Adrenal gland (tissue), 12 donors: Measurements from ENCODE around the gene CKS1B. TPM values are rescaled to one million over a fixed set of nuclear protein-coding genes. Genes with fewer than 3 reads are reported as not detected.

ENCODE experiments used
- DNase-seq, 7 donors: peaks; one replicate each; pipeline ENCODE4 v3.0.0-alpha.2; 2019 to 2020
- H3K27ac ChIP-seq, 5 donors: fragments of 200-600 bp; sonication (generic) in 4 of 5; 1 replicate in 3 of 5; 2 replicates in 2 of 5; pipeline versions ENCODE4 v1.5.1 to v1.8.0; 2016 to 2020; ENCODE audit warnings: mild to moderate bottlenecking in 1 of 5
- H3K27me3 ChIP-seq: fragments of 200-600 bp; 2 replicates; pipeline ENCODE4 v1.8.0; 2021
- H3K36me3 ChIP-seq, 2 donors: fragments of 200-600 bp; replicated peaks in 1 of 2; 1 replicate in 1 of 2; 2 replicates in 1 of 2; pipeline versions ENCODE4 v1.5.1 to v1.8.0; 2018 to 2022
- H3K4me1 ChIP-seq, 2 donors: fragments of 200-600 bp; replicated peaks in 1 of 2; 1 replicate in 1 of 2; 2 replicates in 1 of 2; pipeline versions ENCODE4 v1.5.1 to v1.8.0; 2018 to 2021
- H3K4me3 ChIP-seq, 4 donors: fragments of 200-600 bp; sonication (generic) in 3 of 4; one replicate each; pipeline ENCODE4 v1.5.1; 2016 to 2018
- H3K9me3 ChIP-seq, 3 donors: fragments of 200-600 bp; sonication (generic) in 1 of 3; replicated peaks in 1 of 3; 1 replicate in 2 of 3; 2 replicates in 1 of 3; pipeline versions ENCODE4 v1.5.1 to v1.8.0; 2016 to 2021
- POLR2A ChIP-seq, 2 donors: fragments of 450-650 bp; IDR thresholded peaks; one replicate each; pipeline ENCODE4 v1.6.1; 2017; ENCODE audit warnings: antibody characterized with exemption in 2 of 2, mild to moderate bottlenecking in 2 of 2, moderate library complexity in 1 of 2
- WGBS, 4 donors: extraction: QIAGEN DNeasy Blood & Tissue Kit in 2 of 4; methylation state at CpG; one replicate each; pipeline versions ENCODE4 v1.1.5 to v1.1.7; 2013 to 2017; 5-methylcytosine and 5-hydroxymethylcytosine counted together
- intact Hi-C, 2 donors: fragments of 100-400 bp; cut with DNase I; formaldehyde crosslinking; loops; one replicate each; pipeline versions ENCODE4 v1.14.1 to v1.15.0; 2022 to 2023
- polyA plus RNA-seq, 3 donors: library from polyadenylated mRNA; stranded (reverse); fragments of 200-250 nt in 2 of 3; fragments of 350-450 nt in 1 of 3; fragmentation: Illumina TruSeq in 1 of 3; extraction: RNeasy Lipid Tissue Mini Kit (QIAGEN cat#74804) in 1 of 3; gene quantifications; one replicate each; pipeline ENCODE4 v1.2.3, GENCODE V29; 2013 to 2014
- total RNA-seq, 9 donors: library from RNA; depleted of rRNA in 4 of 9; stranded (reverse); fragments of >200 nt in 4 of 9; fragments of 120-200 nt in 1 of 9; fragmentation: NEBNext Ultra II Directional in 1 of 9; extraction: Animal tissue kit (Norgen Biotek cat#: 25700) in 1 of 9; gene quantifications; one replicate each; pipeline versions ENCODE4 v1.1.0 to v1.2.4, GENCODE V29; 2013 to 2023
- TF ChIP-seq, protein P1 (sequence below), 6 experiments: fragments of 450-650 bp in 4 of 6; fragments of 200-600 bp in 2 of 6; sonication (generic) in 1 of 6; IDR thresholded peaks; 1 replicate in 5 of 6; 2 replicates in 1 of 6; pipeline versions ENCODE4 v1.5.1 to v1.8.0; 2016 to 2021; ENCODE audit warnings: antibody characterized with exemption in 6 of 6, mild to moderate bottlenecking in 2 of 6, moderate library complexity in 1 of 6
- donor health status: healthy with polysubstance abuse.
- donor health status: Bipolar disorder and iron deficiency.
- donor health status: DM: yes; HTN: yes; CAD: no.
- donor health status: DM: no; HTN: no; CAD: no.
- donor health status: DM: no; HTN: no; CAD: no.
- donor health status: DM: yes; HTN: yes; CAD: no.

Gene CKS1B
- total and polyA plus RNA-seq, 12 donors = 12.4 to 87.0 (median 29.5) TPM

DNA sequence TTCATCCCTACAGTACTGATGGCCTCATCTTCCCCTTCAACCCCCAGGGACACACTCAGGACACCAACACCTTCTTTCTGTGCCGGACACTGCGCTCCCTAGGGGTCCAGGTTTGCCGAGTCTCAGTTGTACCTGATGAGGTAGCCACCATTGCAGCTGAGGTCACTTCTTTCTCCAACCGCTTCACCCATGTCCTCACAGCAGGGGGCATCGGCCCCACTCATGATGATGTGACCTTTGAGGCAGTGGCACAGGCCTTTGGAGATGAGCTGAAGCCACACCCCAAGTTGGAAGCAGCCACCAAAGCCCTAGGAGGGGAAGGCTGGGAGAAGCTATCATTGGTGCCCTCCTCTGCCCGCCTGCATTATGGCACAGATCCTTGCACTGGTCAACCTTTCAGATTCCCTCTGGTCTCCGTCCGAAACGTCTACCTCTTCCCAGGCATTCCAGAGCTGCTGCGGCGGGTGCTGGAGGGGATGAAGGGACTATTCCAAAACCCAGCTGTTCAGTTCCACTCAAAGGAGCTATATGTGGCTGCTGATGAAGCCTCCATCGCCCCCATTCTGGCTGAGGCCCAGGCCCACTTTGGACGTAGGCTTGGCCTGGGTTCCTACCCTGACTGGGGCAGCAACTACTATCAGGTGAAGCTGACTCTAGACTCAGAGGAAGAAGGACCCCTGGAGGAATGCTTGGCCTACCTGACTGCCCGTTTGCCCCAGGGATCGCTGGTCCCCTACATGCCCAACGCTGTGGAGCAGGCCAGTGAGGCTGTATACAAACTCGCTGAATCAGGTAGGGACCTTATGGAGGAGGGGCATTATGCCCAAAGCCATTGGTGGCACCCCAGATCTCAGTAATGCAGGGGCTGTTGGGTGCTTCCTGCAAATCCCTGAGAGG, 13.8 kb downstream of the CKS1B start:
- DNase-seq = no peak
- WGBS, 4 donors = 87 to 93% (median 91%) methylated on average over 16 to 17 of the region's 17 CpGs
- TF ChIP-seq, protein P1, sequence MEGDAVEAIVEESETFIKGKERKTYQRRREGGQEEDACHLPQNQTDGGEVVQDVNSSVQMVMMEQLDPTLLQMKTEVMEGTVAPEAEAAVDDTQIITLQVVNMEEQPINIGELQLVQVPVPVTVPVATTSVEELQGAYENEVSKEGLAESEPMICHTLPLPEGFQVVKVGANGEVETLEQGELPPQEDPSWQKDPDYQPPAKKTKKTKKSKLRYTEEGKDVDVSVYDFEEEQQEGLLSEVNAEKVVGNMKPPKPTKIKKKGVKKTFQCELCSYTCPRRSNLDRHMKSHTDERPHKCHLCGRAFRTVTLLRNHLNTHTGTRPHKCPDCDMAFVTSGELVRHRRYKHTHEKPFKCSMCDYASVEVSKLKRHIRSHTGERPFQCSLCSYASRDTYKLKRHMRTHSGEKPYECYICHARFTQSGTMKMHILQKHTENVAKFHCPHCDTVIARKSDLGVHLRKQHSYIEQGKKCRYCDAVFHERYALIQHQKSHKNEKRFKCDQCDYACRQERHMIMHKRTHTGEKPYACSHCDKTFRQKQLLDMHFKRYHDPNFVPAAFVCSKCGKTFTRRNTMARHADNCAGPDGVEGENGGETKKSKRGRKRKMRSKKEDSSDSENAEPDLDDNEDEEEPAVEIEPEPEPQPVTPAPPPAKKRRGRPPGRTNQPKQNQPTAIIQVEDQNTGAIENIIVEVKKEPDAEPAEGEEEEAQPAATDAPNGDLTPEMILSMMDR (IDR thresholded peaks at IDR 0.05) = no peak
- TF ChIP-seq POLR2A (IDR thresholded peaks at IDR 0.05) = no peak
- intact Hi-C loops = no loop called here
- no peaks in the 10 kb centered on the region for H3K27me3 ChIP-seq
- no peak overlapping the region for H3K4me3 ChIP-seq
- peaks cover 0 to 6% of the 10 kb centered on the region in 2 donors for H3K36me3 ChIP-seq
- H3K9me3 ChIP-seq = no peaks in the 10 kb centered on the region
- no peak overlapping the region for H3K27ac ChIP-seq
- peaks cover 7 to 8% of the 10 kb centered on the region in 2 donors for H3K4me1 ChIP-seq

DNA sequence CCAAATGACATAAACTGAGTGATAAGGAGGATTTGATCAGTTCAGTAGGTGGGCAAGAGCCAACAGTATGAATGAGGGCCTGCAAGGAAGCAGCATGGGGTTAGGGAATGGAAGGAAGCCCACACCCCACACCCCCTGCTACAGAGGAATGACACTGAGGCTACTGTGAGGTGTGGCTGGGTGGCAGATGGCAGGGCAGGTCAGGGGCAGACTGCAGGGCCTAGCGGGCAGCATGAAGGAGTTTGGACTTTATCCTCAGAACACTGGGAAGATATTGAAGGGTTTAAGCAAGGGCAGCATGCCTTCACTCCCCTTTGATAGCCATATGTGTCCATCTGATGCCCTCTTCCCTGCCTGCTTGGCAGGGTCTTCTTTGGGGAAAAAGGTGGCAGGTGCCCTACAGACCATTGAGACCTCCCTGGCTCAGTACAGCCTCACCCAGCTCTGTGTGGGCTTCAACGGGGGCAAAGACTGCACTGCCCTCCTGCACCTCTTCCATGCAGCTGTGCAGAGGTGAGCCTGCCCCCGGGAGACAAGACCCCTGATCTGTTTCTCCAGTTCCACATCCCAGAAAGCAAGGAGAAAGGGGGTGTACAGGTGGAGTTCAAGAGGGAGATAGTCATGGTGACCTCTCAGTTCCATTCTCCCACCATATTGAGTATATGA, 14.8 kb downstream of the CKS1B start:
- no peak overlapping the region for H3K27ac ChIP-seq
- H3K4me3 ChIP-seq = no peak overlapping the region
- peaks cover 0 to 6% of the 10 kb centered on the region in 2 donors for H3K36me3 ChIP-seq
- intact Hi-C loops = no loop called here
- 80 to 100% (median 90%) methylated on average over 1 to 3 of the region's 3 CpGs for WGBS, 4 donors
- no peak for DNase-seq
- H3K4me1 ChIP-seq = peaks cover 0 to under 1% of the 10 kb centered on the region in 2 donors
- no peaks in the 10 kb centered on the region for H3K27me3 ChIP-seq
- H3K9me3 ChIP-seq = no peaks in the 10 kb centered on the region
- TF ChIP-seq POLR2A (IDR thresholded peaks at IDR 0.05) = no peak
- TF ChIP-seq, protein P1 (IDR thresholded peaks at IDR 0.05) = no peak

DNA sequence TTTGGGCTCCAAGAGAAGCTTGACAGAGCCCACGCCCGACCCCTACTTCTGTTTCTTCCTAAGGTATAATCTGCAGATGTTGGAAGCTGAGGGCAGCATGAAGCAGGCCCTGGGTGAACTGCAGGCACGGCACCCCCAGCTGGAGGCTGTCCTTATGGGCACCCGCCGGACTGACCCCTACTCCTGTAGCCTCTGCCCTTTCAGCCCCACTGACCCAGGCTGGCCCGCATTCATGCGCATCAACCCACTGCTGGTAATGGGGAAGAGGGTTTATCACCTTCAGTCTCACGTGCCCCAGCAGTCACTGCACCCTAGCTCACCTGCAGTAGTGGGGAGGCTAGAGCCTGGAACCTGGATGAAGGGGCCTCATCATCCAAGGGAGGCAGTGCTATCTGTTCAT, 15.8 kb downstream of the CKS1B start:
- DNase-seq = no peak
- Histone ChIP-seq H3K27ac (no peak overlapping the region), H3K36me3 (peaks cover 0 to 6% of the 10 kb centered on the region in 2 donors), H3K9me3 (no peaks in the 10 kb centered on the region), H3K4me3 (no peak overlapping the region), H3K27me3 (no peaks in the 10 kb centered on the region), H3K4me1 (no peaks in the 10 kb centered on the region)
- TF ChIP-seq POLR2A (IDR thresholded peaks at IDR 0.05) = no peak
- TF ChIP-seq, protein P1 (IDR thresholded peaks at IDR 0.05) = no peak
- 85 to 96% (median 92%) methylated on average over 8 of the region's 8 CpGs for WGBS, 4 donors
- intact Hi-C loops = no loop called here
